DND-41 (cell line): Measurements from ENCODE around the gene PPME1.

Experiments used
- ATAC-seq: fragments of 200-7000 bp; cut with Tn5 transposase; 3 replicates; pipeline ENCODE4 v1.9.1; 2021; ENCODE audit warnings: low read depth; ENCODE audit not compliant: insufficient read depth
- DNase-seq: peaks from one replicate; pipeline ENCODE4 v3.0.0-alpha.2; 2020
- H2AFZ ChIP-seq: 2 replicates; pipeline ENCODE4 v1.6.0; 2012; ENCODE audit warnings: low read depth, low read length
- H3K27ac ChIP-seq: 2 replicates; pipeline ENCODE4 v1.5.1; 2012; ENCODE audit warnings: low read length, inconsistent platforms
- H3K27me3 ChIP-seq: fragments of 200-600 bp; sonication (generic); 2 replicates; pipeline ENCODE4 v1.6.0; 2012; ENCODE audit warnings: low read length, mild to moderate bottlenecking, inconsistent platforms; ENCODE audit not compliant: insufficient read depth, poor library complexity
- H3K36me3 ChIP-seq: 2 replicates; pipeline ENCODE4 v1.5.1; 2012; ENCODE audit warnings: low read length, inconsistent platforms; ENCODE audit not compliant: insufficient read depth
- H3K4me1 ChIP-seq: 2 replicates; pipeline ENCODE4 v1.5.1; 2012; ENCODE audit warnings: mild to moderate bottlenecking, low read length; ENCODE audit not compliant: insufficient read depth
- H3K4me2 ChIP-seq: 2 replicates; pipeline ENCODE4 v1.6.0; 2012; ENCODE audit warnings: mild to moderate bottlenecking, moderate library complexity, low read length, inconsistent platforms; ENCODE audit not compliant: insufficient read depth
- H3K4me3 ChIP-seq, 2 experiments: fragments of 200-600 bp in 1 of 2; shearing (Covaris generic) in 1 of 2; 2 replicates each; pipeline ENCODE4 v1.5.1; 2012 to 2016; ENCODE audit warnings: inconsistent platforms in 2 of 2, low read length in 2 of 2, mild to moderate bottlenecking in 2 of 2, low read depth in 1 of 2, moderate library complexity in 1 of 2
- H3K79me2 ChIP-seq: 2 replicates; pipeline ENCODE4 v1.6.0; 2012; ENCODE audit warnings: low read length, inconsistent platforms; ENCODE audit not compliant: insufficient read depth
- H3K9ac ChIP-seq: 2 replicates; pipeline ENCODE4 v1.6.0; 2012; ENCODE audit warnings: low read depth, mild to moderate bottlenecking, inconsistent platforms, low read length, moderate library complexity
- H3K9me3 ChIP-seq: 2 replicates; pipeline ENCODE4 v1.5.1; 2012; ENCODE audit warnings: low read length, moderate library complexity, mild to moderate bottlenecking, inconsistent platforms; ENCODE audit not compliant: insufficient read depth, severe bottlenecking
- H4K20me1 ChIP-seq: 2 replicates; pipeline ENCODE4 v1.6.0; 2012; ENCODE audit warnings: low read length; ENCODE audit not compliant: insufficient read depth
- EZH2 ChIP-seq: IDR thresholded peaks from 3 replicates; pipeline ENCODE4 v1.6.1; 2012; ENCODE audit warnings: borderline replicate concordance, low read depth, mild to moderate bottlenecking, moderate library complexity, low read length, inconsistent platforms; ENCODE audit not compliant: severe bottlenecking
- TF ChIP-seq, protein P1 (sequence below): IDR thresholded peaks from 2 replicates; pipeline ENCODE4 v1.5.1; 2012; ENCODE audit warnings: borderline replicate concordance, low read length, moderate library complexity, mild to moderate bottlenecking; ENCODE audit not compliant: poor library complexity, severe bottlenecking; ENCODE audit errors: extremely low read depth

The PPME1 gene

DNA sequence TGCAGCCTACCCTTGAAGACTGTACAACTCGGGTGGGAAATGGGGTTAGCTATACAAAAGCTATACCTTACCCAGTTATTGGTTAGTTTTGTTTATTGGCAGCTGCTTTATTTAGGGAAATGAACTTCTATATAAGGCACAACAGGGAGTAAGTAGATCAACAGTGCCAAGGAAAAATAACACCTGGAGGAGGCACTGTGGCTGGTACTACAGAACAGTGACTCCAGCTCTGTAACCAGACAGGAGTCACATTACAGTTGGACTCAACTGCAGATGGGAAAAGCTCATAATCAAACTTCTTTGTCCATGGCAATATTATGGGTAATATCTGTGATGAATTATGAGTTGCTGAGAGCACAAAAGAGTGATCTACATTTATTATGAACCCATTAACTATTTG is 126.4 kb downstream of the PPME1 start:
- no peaks in the 10 kb centered on the region for H4K20me1 ChIP-seq
- DNase-seq (no peak), ATAC-seq (no peak)
- H3K4me1 ChIP-seq: no peaks in the 10 kb centered on the region
- H3K79me2 ChIP-seq: no peaks in the 10 kb centered on the region
- peaks cover 2% of the 10 kb centered on the region for H3K27me3 ChIP-seq
- H3K27ac ChIP-seq: no peak overlapping the region
- H3K9ac ChIP-seq: no peak overlapping the region
- no peaks in the 10 kb centered on the region for H3K9me3 ChIP-seq
- no peaks in the 10 kb centered on the region for H3K36me3 ChIP-seq
- H3K4me2 ChIP-seq: no peak overlapping the region
- H2AFZ ChIP-seq: no peak overlapping the region
- no peak overlapping the region for H3K4me3 ChIP-seq
- no peak for TF ChIP-seq EZH2
- TF ChIP-seq, protein P1, sequence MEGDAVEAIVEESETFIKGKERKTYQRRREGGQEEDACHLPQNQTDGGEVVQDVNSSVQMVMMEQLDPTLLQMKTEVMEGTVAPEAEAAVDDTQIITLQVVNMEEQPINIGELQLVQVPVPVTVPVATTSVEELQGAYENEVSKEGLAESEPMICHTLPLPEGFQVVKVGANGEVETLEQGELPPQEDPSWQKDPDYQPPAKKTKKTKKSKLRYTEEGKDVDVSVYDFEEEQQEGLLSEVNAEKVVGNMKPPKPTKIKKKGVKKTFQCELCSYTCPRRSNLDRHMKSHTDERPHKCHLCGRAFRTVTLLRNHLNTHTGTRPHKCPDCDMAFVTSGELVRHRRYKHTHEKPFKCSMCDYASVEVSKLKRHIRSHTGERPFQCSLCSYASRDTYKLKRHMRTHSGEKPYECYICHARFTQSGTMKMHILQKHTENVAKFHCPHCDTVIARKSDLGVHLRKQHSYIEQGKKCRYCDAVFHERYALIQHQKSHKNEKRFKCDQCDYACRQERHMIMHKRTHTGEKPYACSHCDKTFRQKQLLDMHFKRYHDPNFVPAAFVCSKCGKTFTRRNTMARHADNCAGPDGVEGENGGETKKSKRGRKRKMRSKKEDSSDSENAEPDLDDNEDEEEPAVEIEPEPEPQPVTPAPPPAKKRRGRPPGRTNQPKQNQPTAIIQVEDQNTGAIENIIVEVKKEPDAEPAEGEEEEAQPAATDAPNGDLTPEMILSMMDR: no peak

DNA sequence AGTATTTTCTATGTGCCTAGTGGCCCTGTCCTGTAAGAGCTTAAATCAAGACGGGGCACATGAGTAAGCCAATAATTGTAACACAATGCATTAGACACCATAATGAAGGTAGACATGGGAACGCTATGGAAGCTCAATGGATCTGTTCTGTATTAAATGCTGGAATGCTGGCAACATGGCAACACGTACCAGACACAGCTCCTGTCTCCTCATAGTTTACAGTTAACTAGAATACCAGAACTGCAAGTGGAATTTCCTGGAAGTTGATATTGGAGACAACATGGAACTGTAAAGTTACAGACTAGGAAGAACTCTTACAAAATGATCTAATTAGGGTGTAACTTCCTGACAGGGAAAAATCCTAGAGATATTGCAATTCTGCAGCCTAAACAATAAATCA is 127.9 kb downstream of the PPME1 start:
- no peak overlapping the region for H3K27ac ChIP-seq
- DNase-seq (no peak), ATAC-seq (no peak)
- no peak overlapping the region for H3K4me3 ChIP-seq
- no peaks in the 10 kb centered on the region for H3K4me1 ChIP-seq
- H3K27me3 ChIP-seq: peaks cover 2% of the 10 kb centered on the region
- no peaks in the 10 kb centered on the region for H3K36me3 ChIP-seq
- no peaks in the 10 kb centered on the region for H3K79me2 ChIP-seq
- H3K4me2 ChIP-seq: no peak overlapping the region
- no peak overlapping the region for H2AFZ ChIP-seq
- no peaks in the 10 kb centered on the region for H3K9me3 ChIP-seq
- no peak for TF ChIP-seq EZH2
- TF ChIP-seq, protein P1: no peak
- no peaks in the 10 kb centered on the region for H4K20me1 ChIP-seq
- H3K9ac ChIP-seq: no peak overlapping the region
